GM12878 (cell line): Measurements from ENCODE around the gene WWP2. TPM values are rescaled to one million over a fixed set of nuclear protein-coding genes. Genes with fewer than 3 reads are reported as not detected.

Source experiments
- ATAC-seq: fragments of 200-7000 bp; cut with Tn5 transposase; 3 replicates; pipeline ENCODE4 v1.9.1; 2020; ENCODE audit warnings: mild to moderate bottlenecking, moderate library complexity
- BruUV-seq: library from RNA; stranded (reverse); fragments of 400-500 nt; replicated peaks from 2 replicates; lab custom pipeline; 2021; lab: Mats Ljungman, UMichigan
- CTCF ChIA-PET: fragments of 300-600 bp; sonication (Branson Sonifier 250); formaldehyde crosslinking; extraction: SDS; loops from one replicate; lab custom pipeline; 2021; ENCODE audit warnings: inconsistent platforms; lab: Yijun Ruan, JAX
- POLR2A ChIA-PET: fragments of 350-600 bp; formaldehyde crosslinking; extraction: SDS; loops from one replicate; lab custom pipeline; 2021; ENCODE audit warnings: inconsistent platforms; lab: Charles Lee
- RAD21 ChIA-PET: fragments of 300-600 bp; sonication (Branson Sonifier 250); formaldehyde crosslinking; loops from one replicate; lab custom pipeline; 2023; ENCODE audit warnings: antibody characterized with exemption; ENCODE audit not compliant: unreplicated experiment; lab: Charles Lee
- SMC1A ChIA-PET: fragments of 300-600 bp; sonication (Branson Sonifier 250); formaldehyde crosslinking; loops from one replicate; lab custom pipeline; 2023; ENCODE audit not compliant: unreplicated experiment, uncharacterized antibody; lab: Charles Lee
- DNase-seq: peaks from one replicate; pipeline ENCODE4 v3.0.0-alpha.2; 2011; ENCODE audit warnings: low read depth, low spot score
- FAIRE-seq: peaks from 3 replicates; lab custom pipeline; 2011; peaks lifted over from hg19 to GRCh38; lab: Jason Lieb, UNC
- H2AFZ ChIP-seq: 2 replicates; pipeline ENCODE4 v1.6.0; 2011; ENCODE audit warnings: low read depth, low read length, control low read depth; ENCODE audit not compliant: control insufficient read depth
- H3K27ac ChIP-seq: 2 replicates; pipeline ENCODE4 v1.5.1; 2011; ENCODE audit warnings: control low read depth; ENCODE audit not compliant: control insufficient read depth, insufficient read depth
- H3K27me3 ChIP-seq, 2 experiments: replicated peaks in 1 of 2; 2 replicates each; pipeline versions ENCODE4 v1.6.0 to v1.6.1; 2011; ENCODE audit warnings: low read length in 1 of 2; ENCODE audit not compliant: control insufficient read depth in 2 of 2, insufficient read depth in 2 of 2
- H3K36me3 ChIP-seq, 2 experiments: 2 replicates each; pipeline ENCODE4 v1.5.1; 2011; ENCODE audit warnings: low read length in 1 of 2; ENCODE audit not compliant: control insufficient read depth in 2 of 2, insufficient read depth in 2 of 2
- H3K4me1 ChIP-seq: 2 replicates; pipeline ENCODE4 v1.6.1; 2011; ENCODE audit warnings: mild to moderate bottlenecking, low read length, moderate library complexity, mixed read lengths; ENCODE audit not compliant: control insufficient read depth, insufficient read depth
- H3K4me2 ChIP-seq: 2 replicates; pipeline ENCODE4 v1.6.0; 2011; ENCODE audit warnings: control low read depth; ENCODE audit not compliant: control insufficient read depth, insufficient read depth
- H3K4me3 ChIP-seq: fragments of 200-600 bp; sonication (generic); 2 replicates; pipeline ENCODE4 v1.5.1; 2016
- H3K79me2 ChIP-seq: 2 replicates; pipeline ENCODE4 v1.6.0; 2011; ENCODE audit warnings: low read length; ENCODE audit not compliant: control insufficient read depth, insufficient read depth
- H3K9ac ChIP-seq: 2 replicates; pipeline ENCODE4 v1.8.0; 2011; ENCODE audit warnings: low read length, control low read depth, mixed read lengths; ENCODE audit not compliant: control insufficient read depth, insufficient read depth
- H3K9me3 ChIP-seq: replicated peaks from 3 replicates; pipeline ENCODE4 v1.5.1; 2011; ENCODE audit warnings: mild to moderate bottlenecking, low read length; ENCODE audit not compliant: control insufficient read depth, insufficient read depth
- H4K20me1 ChIP-seq: 2 replicates; pipeline ENCODE4 v1.6.0; 2011; ENCODE audit not compliant: control insufficient read depth, insufficient read depth
- BCL3 ChIP-seq: IDR thresholded peaks from 2 replicates; pipeline ENCODE4 v1.6.1; 2011; ENCODE audit warnings: borderline replicate concordance, low read depth, mild to moderate bottlenecking, moderate library complexity, low read length; ENCODE audit not compliant: insufficient read depth, poor library complexity, severe bottlenecking
- CEBPB ChIP-seq, 2 experiments: fragments of 150-350 bp in 1 of 2; IDR thresholded peaks; 2 replicates each; pipeline ENCODE4 v1.6.1; 2012 to 2014; ENCODE audit warnings: low read depth in 2 of 2, low read length in 2 of 2, borderline replicate concordance in 1 of 2, inconsistent platforms in 1 of 2
- ETV6 ChIP-seq, 2 experiments: fragments of 450-650 bp in 1 of 2; IDR thresholded peaks in 1 of 2; conservative IDR thresholded peaks in 1 of 2; 2 replicates each; pipeline ENCODE4 v1.6.1; 2014; ENCODE audit warnings: antibody characterized with exemption in 1 of 2, borderline replicate concordance in 1 of 2, low read depth in 1 of 2, mild to moderate bottlenecking in 1 of 2, moderate library complexity in 1 of 2
- FOXK2 ChIP-seq: fragments of 450-650 bp; IDR thresholded peaks from 2 replicates; pipeline ENCODE4 v1.6.1; 2017; ENCODE audit warnings: mild to moderate bottlenecking, moderate library complexity
- GABPA ChIP-seq: IDR thresholded peaks from 2 replicates; pipeline ENCODE4 v1.6.1; 2014; ENCODE audit warnings: antibody characterized with exemption, low read depth, mild to moderate bottlenecking, inconsistent platforms
- IKZF2 ChIP-seq, 2 experiments: fragments of 450-650 bp; IDR thresholded peaks; 2 replicates each; pipeline ENCODE4 v1.6.1; 2017; ENCODE audit warnings: mild to moderate bottlenecking in 2 of 2, moderate library complexity in 2 of 2
- KDM1A ChIP-seq: fragments of 200-600 bp; sonication (generic); IDR thresholded peaks from 2 replicates; pipeline ENCODE4 v1.6.1; 2016; ENCODE audit warnings: borderline replicate concordance
- LARP7 ChIP-seq: fragments of 450-650 bp; IDR thresholded peaks from 2 replicates; pipeline ENCODE4 v1.6.1; 2017; ENCODE audit warnings: mild to moderate bottlenecking
- NFIC ChIP-seq: IDR thresholded peaks from 2 replicates; pipeline ENCODE4 v1.6.1; 2012; ENCODE audit warnings: low read depth, mild to moderate bottlenecking, inconsistent platforms, low read length, moderate library complexity
- NFYA ChIP-seq: IDR thresholded peaks from 2 replicates; pipeline ENCODE4 v1.6.1; 2011; ENCODE audit warnings: low read depth, mild to moderate bottlenecking, low read length, improper control_type of control experiment, borderline replicate concordance
- POLR2AphosphoS5 ChIP-seq: IDR thresholded peaks from 2 replicates; pipeline ENCODE4 v1.6.1; 2011; ENCODE audit warnings: mild to moderate bottlenecking, low read length, inconsistent platforms
- RBBP5 ChIP-seq: fragments of 200-600 bp; sonication (generic); conservative IDR thresholded peaks from 2 replicates; pipeline ENCODE4 v1.6.1; 2016
- SIX5 ChIP-seq: IDR thresholded peaks from 2 replicates; pipeline ENCODE4 v1.6.1; 2011; ENCODE audit warnings: mild to moderate bottlenecking, low read depth, low read length, moderate library complexity; ENCODE audit not compliant: severe bottlenecking
- SMAD1 ChIP-seq: fragments of 450-650 bp; IDR thresholded peaks from 2 replicates; pipeline ENCODE4 v1.6.1; 2018; ENCODE audit warnings: mild to moderate bottlenecking, low read depth; ENCODE audit not compliant: partially characterized antibody
- SMAD5 ChIP-seq: IDR thresholded peaks from 2 replicates; pipeline ENCODE4 v1.6.1; 2016; ENCODE audit warnings: antibody characterized with exemption, low read depth
- SRF ChIP-seq, 2 experiments: IDR thresholded peaks; 2 replicates each; pipeline ENCODE4 v1.6.1; 2011; ENCODE audit warnings: low read depth in 2 of 2, low read length in 2 of 2, mild to moderate bottlenecking in 1 of 2, moderate library complexity in 1 of 2
- ZNF217 ChIP-seq: fragments of 450-650 bp; IDR thresholded peaks from 2 replicates; pipeline ENCODE4 v1.6.1; 2017; ENCODE audit warnings: antibody characterized with exemption, mild to moderate bottlenecking
- ZNF687 ChIP-seq: fragments of 450-650 bp; IDR thresholded peaks from 2 replicates; pipeline ENCODE4 v1.6.1; 2017; ENCODE audit warnings: mild to moderate bottlenecking, moderate library complexity
- WGBS: methylation state at CpG from one replicate; pipeline ENCODE4 v1.1.6; 2016; ENCODE audit warnings: low lambda C conversion rate; ENCODE audit not compliant: insufficient replicate concordance, insufficient coverage; ENCODE audit errors: missing lambda C conversion rate; 5-methylcytosine and 5-hydroxymethylcytosine counted together
- in situ Hi-C: fragments of 300-500 bp; cut with MboI; formaldehyde crosslinking; loops from 9 replicates; pipeline ENCODE4 v1.14.3; 2018; ENCODE audit warnings: mixed read lengths
- intact Hi-C: fragments of 100-400 bp; cut with micrococcal nuclease; formaldehyde crosslinking; loops from one replicate; pipeline ENCODE4 v1.14.2; 2022; ENCODE audit not compliant: unreplicated experiment
- polyA plus RNA-seq, 11 experiments: library from polyadenylated mRNA; depleted of rRNA in 4 of 11; unstranded in 6 of 11; stranded (reverse) in 5 of 11; fragments of >200 nt; fragmentation: Nextera tagmentation in 4 of 11; fragmentation: Illumina TruSeq in 1 of 11; extraction: Ambion mirVana in 4 of 11; extraction: Trizol in 1 of 11; gene quantifications; 1 replicate in 1 of 11; 2 replicates in 10 of 11; pipeline versions ENCODE4 v1.2.1 to v1.2.3, GENCODE V29; 2011 to 2016; ENCODE audit warnings: inconsistent platforms in 2 of 11, missing spikeins in 2 of 11, low read depth in 1 of 11
- total RNA-seq, 4 experiments: library from RNA; depleted of rRNA in 3 of 4; stranded (reverse); fragments of >200 nt in 3 of 4; fragmentation: Illumina TruSeq in 1 of 4; extraction: Trizol in 1 of 4; gene quantifications; 2 replicates each; pipeline versions ENCODE4 v1.2.1 to v1.2.3, GENCODE V29; 2013 to 2021

Gene WWP2
- total and polyA plus RNA-seq, 10 of the 15 experiments (the other 5 are each of a cell fraction or from before 2014, with no cell fraction given) = 2.8 to 47.0 (median 23.8) TPM

GRCh38 chr16:69942099-69942491, 180.0 kb downstream of the WWP2 start (continued):
- TF ChIP-seq ZNF217 (no peak), ETV6 (conservative IDR thresholded peaks at IDR 0.05 in 1 of 2, IDR thresholded peaks at IDR 0.05 in 1 of 2; ENCODE audit: borderline replicate concordance in 1 of 2, low read depth in 1 of 2) (no peak), GABPA (no peak)

DNA sequence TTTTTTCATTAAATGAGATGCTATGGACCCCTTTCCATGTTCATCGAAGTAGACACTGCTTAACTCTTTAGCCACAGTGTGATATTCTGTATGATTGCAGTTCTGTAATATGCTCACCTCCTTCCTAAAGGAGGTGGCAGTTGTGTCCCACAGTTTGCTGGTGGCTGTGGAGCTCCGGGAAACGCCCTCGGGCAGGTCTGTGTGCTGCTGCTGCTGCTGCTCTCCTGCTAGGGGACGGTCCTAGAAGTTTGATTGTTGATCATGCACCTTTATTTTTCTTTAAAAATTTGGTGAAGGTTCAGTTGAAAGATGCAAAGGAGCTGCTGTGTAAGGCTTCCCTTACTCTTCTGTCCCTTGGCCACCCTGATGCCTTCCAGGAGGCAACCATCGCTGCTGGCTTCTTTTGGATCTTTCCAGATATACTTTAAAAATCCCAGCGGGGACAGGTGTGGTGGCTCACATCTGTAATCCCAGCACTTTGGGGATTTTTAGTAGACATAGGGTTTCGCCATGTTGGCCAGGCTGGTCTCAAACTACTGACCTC, 180.6 kb downstream of the WWP2 start:
- no peak overlapping the region for H3K27ac ChIP-seq
- H3K79me2 ChIP-seq = no peaks in the 10 kb centered on the region
- H3K27me3 ChIP-seq = no peaks in the 10 kb centered on the region
- H2AFZ ChIP-seq = no peak overlapping the region
- no peak overlapping the region for H3K4me3 ChIP-seq
- H3K9ac ChIP-seq = no peak overlapping the region
- no TSS peak for BruUV-seq
- intact Hi-C loops (no loop called here), in situ Hi-C loops (no loop called here)
- H3K4me1 ChIP-seq = no peaks in the 10 kb centered on the region
- no peaks in the 10 kb centered on the region for H3K9me3 ChIP-seq
- SMC1A ChIA-PET = no interaction called here
- FAIRE-seq (no peak), DNase-seq (no peak), ATAC-seq (no peak)
- H3K36me3 ChIP-seq = peaks cover 2 to 3% of the 10 kb centered on the region in 2 experiments; a peak in 3 of 4 replicates
- no peaks in the 10 kb centered on the region for H4K20me1 ChIP-seq
- RAD21 ChIA-PET = no interaction called here
- 95% methylated on average over 8 of the region's 8 CpGs for WGBS
- POLR2A ChIA-PET = no interaction called here
- CTCF ChIA-PET = no interaction called here
- H3K4me2 ChIP-seq = no peak overlapping the region
- TF ChIP-seq RBBP5 (no peak), BCL3 (no peak), SRF (IDR thresholded peaks at IDR 0.05; ENCODE audit: low read depth in 2 of 2, low read length in 2 of 2) (no peak), FOXK2 (no peak), POLR2AphosphoS5 (no peak), NFYA (no peak), ZNF687 (no peak), KDM1A (no peak), SMAD1 (no peak), LARP7 (no peak), SIX5 (no peak), CEBPB (IDR thresholded peaks at IDR 0.05; ENCODE audit: borderline replicate concordance in 1 of 2, low read depth in 2 of 2, low read length in 2 of 2) (no peak), NFIC (no peak), IKZF2 (IDR thresholded peaks at IDR 0.05) (no peak), SMAD5 (no peak)
